HepG2 (cell line): Measurements from ENCODE around the gene TPBGL. TPM values are rescaled to one million over a fixed set of nuclear protein-coding genes. Genes with fewer than 3 reads are reported as not detected.

Experiments
- ATAC-seq: fragments of 200-7000 bp; cut with Tn5 transposase; 3 replicates; pipeline ENCODE4 v1.9.1; 2020; ENCODE audit warnings: mild to moderate bottlenecking, moderate library complexity
- BruUV-seq: library from RNA; stranded (reverse); fragments of 400-500 nt; replicated peaks from 2 replicates; lab custom pipeline; 2021; lab: Mats Ljungman, UMichigan
- CTCF ChIA-PET: fragments of 300-600 bp; formaldehyde crosslinking; extraction: SDS; loops from one replicate; lab custom pipeline; 2021; ENCODE audit warnings: low total read pairs, inconsistent platforms, low intra/inter-chr PET ratio; lab: Yijun Ruan, JAX
- POLR2A ChIA-PET: fragments of 350-600 bp; sonication (Branson Sonifier 250); formaldehyde crosslinking; loops from one replicate; lab custom pipeline; 2020; ENCODE audit warnings: antibody characterized with exemption, inconsistent platforms; lab: Yijun Ruan, JAX
- DNase-seq: peaks from one replicate; pipeline ENCODE4 v3.0.0-alpha.2; 2015; ENCODE audit warnings: low spot score
- FAIRE-seq: peaks from 3 replicates; lab custom pipeline; 2011; peaks lifted over from hg19 to GRCh38; lab: Jason Lieb, UNC
- H2AFZ ChIP-seq: one replicate; pipeline ENCODE4 v1.6.1; 2011; ENCODE audit warnings: low read length, inconsistent platforms
- H3K27ac ChIP-seq: fragments of 300-600 bp; 3 replicates; pipeline ENCODE4 v1.8.0; 2011; ENCODE audit warnings: mixed run types, mild to moderate bottlenecking, mixed read lengths, low read length, inconsistent platforms; ENCODE audit not compliant: insufficient read depth; ENCODE audit errors: extremely low read length
- H3K27me3 ChIP-seq, 2 experiments: fragments of 200-600 bp in 1 of 2; 2 replicates in 1 of 2; 3 replicates in 1 of 2; pipeline versions ENCODE4 v1.6.0 to v1.8.0; 2011; ENCODE audit warnings: low read length in 2 of 2, mild to moderate bottlenecking in 2 of 2, moderate library complexity in 2 of 2, inconsistent platforms in 1 of 2; ENCODE audit not compliant: insufficient read depth in 2 of 2, control insufficient read depth in 1 of 2
- H3K36me3 ChIP-seq, 2 experiments: fragments of 200-600 bp in 1 of 2; replicated peaks in 1 of 2; 2 replicates in 1 of 2; 3 replicates in 1 of 2; pipeline versions ENCODE4 v1.5.1 to v1.8.0; 2011; ENCODE audit warnings: low read length in 2 of 2, inconsistent platforms in 1 of 2; ENCODE audit not compliant: insufficient read depth in 2 of 2, control insufficient read depth in 1 of 2
- H3K4me1 ChIP-seq: 2 replicates; pipeline ENCODE4 v1.5.1; 2012; ENCODE audit warnings: low read length, inconsistent platforms; ENCODE audit not compliant: insufficient read depth
- H3K4me2 ChIP-seq: 2 replicates; pipeline ENCODE4 v1.6.0; 2011; ENCODE audit warnings: low read depth, low read length, inconsistent platforms
- H3K4me3 ChIP-seq, 3 experiments: fragments of 200-600 bp in 1 of 3; sonication (generic), shearing (Covaris generic) in 1 of 3; replicated peaks in 1 of 3; 2 replicates each; pipeline ENCODE4 v1.5.1; 2011 to 2016; ENCODE audit warnings: low read length in 3 of 3, inconsistent platforms in 2 of 3, low read depth in 2 of 3, mild to moderate bottlenecking in 2 of 3, control low read depth in 1 of 3, mixed read lengths in 1 of 3; ENCODE audit not compliant: insufficient read depth in 1 of 3
- H3K79me2 ChIP-seq: one replicate; pipeline ENCODE4 v1.6.1; 2011; ENCODE audit warnings: low read length, inconsistent platforms; ENCODE audit not compliant: insufficient read depth
- H3K9ac ChIP-seq: 2 replicates; pipeline ENCODE4 v1.6.0; 2011; ENCODE audit warnings: mild to moderate bottlenecking, low read depth, low read length, inconsistent platforms; ENCODE audit not compliant: insufficient read depth
- H3K9me3 ChIP-seq: 2 replicates; pipeline ENCODE4 v1.5.1; 2012; ENCODE audit warnings: mild to moderate bottlenecking, low read length
- H4K20me1 ChIP-seq: 2 replicates; pipeline ENCODE4 v1.6.0; 2011; ENCODE audit warnings: inconsistent platforms, mild to moderate bottlenecking, low read length, moderate library complexity; ENCODE audit not compliant: insufficient read depth
- HOMEZ ChIP-seq: IDR thresholded peaks from 2 replicates; pipeline ENCODE4 v1.6.1; 2016; ENCODE audit warnings: low read depth
- HOXA5 ChIP-seq: sonication (generic); formaldehyde crosslinking; IDR thresholded peaks from 2 replicates; pipeline ENCODE4 v1.4.0; 2020; ENCODE audit warnings: missing genetic modification reagents
- SP140L ChIP-seq: sonication (generic); formaldehyde crosslinking; IDR thresholded peaks from 2 replicates; pipeline ENCODE4 v1.4.0; 2020; ENCODE audit warnings: missing genetic modification reagents, borderline replicate concordance
- ZFP91 ChIP-seq: sonication (generic); formaldehyde crosslinking; IDR thresholded peaks from 2 replicates; pipeline ENCODE4 v1.9.0; 2022; ENCODE audit warnings: missing genetic modification reagents, mild to moderate bottlenecking, borderline replicate concordance
- ZNF101 ChIP-seq: sonication (generic); formaldehyde crosslinking; IDR thresholded peaks from 2 replicates; pipeline ENCODE4 v1.4.0; 2020; ENCODE audit warnings: mild to moderate bottlenecking, low read depth, missing genetic modification reagents, borderline replicate concordance
- ZNF460 ChIP-seq: sonication (generic); formaldehyde crosslinking; IDR thresholded peaks from 2 replicates; pipeline ENCODE4 v1.5.1; 2020; ENCODE audit warnings: missing genetic modification reagents, mild to moderate bottlenecking, borderline replicate concordance
- WGBS: methylation state at CpG from one replicate; pipeline ENCODE4 v1.1.6; 2017; ENCODE audit warnings: low lambda C conversion rate; 5-methylcytosine and 5-hydroxymethylcytosine counted together
- in situ Hi-C: cut with HindIII; loops from 2 replicates; pipeline ENCODE4 v1.10.0; 2017; ENCODE audit warnings: low pct_unique_long_range_greater_than_20kb; ENCODE audit not compliant: extremely low pct_ligation_motif_present
- intact Hi-C: fragments of 100-400 bp; cut with micrococcal nuclease; formaldehyde crosslinking; loops from one replicate; pipeline ENCODE4 v1.10.0; 2022; ENCODE audit not compliant: unreplicated experiment
- polyA plus RNA-seq, 8 experiments: library from polyadenylated mRNA; depleted of rRNA in 3 of 8; stranded (reverse) in 7 of 8; unstranded in 1 of 8; fragments of >200 nt; fragmentation: Illumina TruSeq in 4 of 8; extraction: Trizol in 4 of 8; gene quantifications; 2 replicates each; pipeline versions ENCODE4 v1.2.1 to v1.2.3, GENCODE V29; 2011 to 2016; ENCODE audit warnings: low read depth in 4 of 8, missing spikeins in 1 of 8, mixed read lengths in 1 of 8; ENCODE audit not compliant: insufficient read depth in 1 of 8
- total RNA-seq, 5 experiments: library from RNA; depleted of rRNA; stranded (reverse); fragments of >200 nt; fragmentation: Illumina TruSeq; extraction: Trizol; gene quantifications; 2 replicates each; pipeline ENCODE4 v1.2.3, GENCODE V29; 2016; ENCODE audit warnings: low read depth in 1 of 5

Gene TPBGL
- total and polyA plus RNA-seq, 2 of the 13 experiments (the other 11 are each of a cell fraction or from before 2014, with no cell fraction given), result not detected

GRCh38 chr11:75193711-75194110 lies 46.9 kb upstream of the TPBGL start:
- H3K9ac ChIP-seq, result no peak overlapping the region
- no peak overlapping the region for H3K27ac ChIP-seq
- no peak overlapping the region for H3K4me3 ChIP-seq
- peaks cover 26% of the 10 kb centered on the region for H3K4me1 ChIP-seq
- DNase-seq, result no peak
- POLR2A ChIA-PET, result no interaction called here
- WGBS, result 93% methylated on average over 2 of the region's 2 CpGs
- no peak for ATAC-seq
- intact Hi-C loops (loop anchor here (5.0 kb wide), 1 partner anchor 1499 kb away; no protein-coding TSS in a partner anchor), in situ Hi-C loops (no loop called here)
- H2AFZ ChIP-seq, result no peak overlapping the region
- no peak overlapping the region for H3K4me2 ChIP-seq
- peaks cover 7 to 14% of the 10 kb centered on the region in 2 experiments; a peak in 3 of 5 replicates for H3K36me3 ChIP-seq
- no peaks in the 10 kb centered on the region for H3K79me2 ChIP-seq
- no peaks in the 10 kb centered on the region for H3K27me3 ChIP-seq
- no peak for TF ChIP-seq ZFP91
- no peak for TF ChIP-seq ZNF101 (CRISPR knock-in tag)
- no peak for TF ChIP-seq HOXA5 (CRISPR knock-in tag)
- TF ChIP-seq ZNF460 (CRISPR knock-in tag), result no peak
- no peak for TF ChIP-seq SP140L
- TF ChIP-seq HOMEZ (CRISPR knock-in tag), result no peak
- no TSS peak for BruUV-seq
- CTCF ChIA-PET, result no interaction called here
- no peak for FAIRE-seq
- no peaks in the 10 kb centered on the region for H4K20me1 ChIP-seq
- H3K9me3 ChIP-seq, result no peaks in the 10 kb centered on the region
